ENCODE data around the gene GRAP2. TPM values are rescaled to one million over a fixed set of nuclear protein-coding genes. Genes with fewer than 3 reads are reported as not detected.
"Not testable (repeated sequence)": the region's sequence is repeated elsewhere in the genome, so short reads cannot be mapped to it uniquely, and the experiment has no call there.

Gene GRAP2
- total and polyA plus RNA-seq, 2 of the 4 experiments (the other 2 are of a cell fraction) = not detected

DNA sequence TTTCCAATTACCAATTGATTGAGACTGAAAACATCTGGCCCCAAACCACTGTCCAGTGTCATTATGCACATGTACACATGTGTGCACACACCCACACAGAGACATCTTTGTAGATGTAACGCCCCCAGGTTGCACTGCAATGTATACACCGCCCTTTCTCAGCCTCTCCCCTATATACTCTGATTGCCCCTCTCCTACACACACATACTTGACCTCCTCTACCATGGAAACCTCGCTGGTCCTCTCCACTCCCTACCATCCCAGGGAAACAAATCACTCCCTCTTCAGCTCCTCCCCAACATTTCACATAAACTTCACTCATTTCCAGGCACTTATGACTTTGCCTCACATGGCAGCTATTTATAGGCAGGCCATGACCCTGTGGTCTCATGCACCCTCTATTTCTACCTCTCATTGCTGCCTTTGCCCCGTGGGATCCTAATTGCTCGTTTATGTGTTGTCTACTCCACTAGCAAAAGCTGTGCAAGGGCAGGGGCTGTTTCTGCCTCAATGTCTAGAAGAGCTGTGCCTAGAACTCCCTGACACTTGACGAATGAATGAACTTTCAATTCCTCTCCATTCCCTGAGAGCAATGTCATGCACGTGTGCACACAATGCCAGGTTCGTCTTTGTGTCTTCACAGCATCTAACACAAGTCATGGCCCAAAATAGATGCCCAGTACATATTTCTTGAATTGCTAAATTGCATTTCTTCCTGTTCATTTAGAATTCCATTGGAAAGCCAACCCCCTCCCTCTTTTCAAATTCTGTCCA is 49.3 kb downstream of the GRAP2 start (continued):
- TF ChIP-seq MXI1 (IDR thresholded peaks at IDR 0.05; ENCODE audit: borderline replicate concordance, low read depth, low read length) = no peak
- TF ChIP-seq, protein P1, sequence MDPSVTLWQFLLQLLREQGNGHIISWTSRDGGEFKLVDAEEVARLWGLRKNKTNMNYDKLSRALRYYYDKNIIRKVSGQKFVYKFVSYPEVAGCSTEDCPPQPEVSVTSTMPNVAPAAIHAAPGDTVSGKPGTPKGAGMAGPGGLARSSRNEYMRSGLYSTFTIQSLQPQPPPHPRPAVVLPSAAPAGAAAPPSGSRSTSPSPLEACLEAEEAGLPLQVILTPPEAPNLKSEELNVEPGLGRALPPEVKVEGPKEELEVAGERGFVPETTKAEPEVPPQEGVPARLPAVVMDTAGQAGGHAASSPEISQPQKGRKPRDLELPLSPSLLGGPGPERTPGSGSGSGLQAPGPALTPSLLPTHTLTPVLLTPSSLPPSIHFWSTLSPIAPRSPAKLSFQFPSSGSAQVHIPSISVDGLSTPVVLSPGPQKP (IDR thresholded peaks at IDR 0.05; ENCODE audit: borderline replicate concordance, low read depth, low read length) = no peak
- TF ChIP-seq RAD21 (IDR thresholded peaks at IDR 0.05; ENCODE audit: low read length) = no peak
- no peak for TF ChIP-seq POLR2A (IDR thresholded peaks at IDR 0.05; ENCODE audit: low read depth, low read length)

DNA sequence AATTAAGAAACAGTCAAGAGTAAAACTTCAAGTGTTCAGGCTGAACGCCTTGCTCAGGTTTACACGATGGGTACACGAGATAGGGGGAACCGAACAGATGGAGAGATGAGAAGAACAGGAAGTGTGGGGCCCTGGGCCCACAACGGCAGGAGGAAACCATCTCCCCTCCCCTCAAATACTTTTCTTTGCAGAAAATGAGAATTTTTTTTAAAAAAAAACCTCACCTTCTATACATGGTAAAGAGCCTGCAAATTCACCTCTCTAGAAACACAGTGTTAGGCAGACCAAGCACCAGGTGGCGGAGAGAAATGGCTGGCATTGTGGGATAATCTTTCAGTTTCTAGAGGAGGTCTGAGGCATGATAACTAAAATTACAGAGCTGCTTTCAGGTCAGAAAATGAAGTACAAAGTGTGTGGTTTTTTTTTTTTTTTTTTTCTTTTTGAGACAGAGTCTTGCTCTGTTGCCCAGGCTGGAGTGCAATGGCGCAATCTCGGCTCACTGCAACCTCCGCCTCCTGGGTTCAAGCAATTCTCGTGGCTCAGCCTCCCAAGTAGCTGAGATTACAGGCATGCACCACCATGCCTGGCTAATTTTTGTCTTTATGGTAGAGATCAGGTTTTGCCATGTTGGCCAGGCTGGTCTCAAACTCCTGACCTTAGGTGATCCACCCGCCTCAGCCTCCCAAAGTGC is 50.9 kb downstream of the GRAP2 start:
- H2BK5ac ChIP-seq (ENCODE audit: low read depth, low read length, poor library complexity, severe bottlenecking); H2BK20ac ChIP-seq (ENCODE audit: low read depth, low read length); H3K4ac ChIP-seq (ENCODE audit: low read depth, low read length); H3K18ac ChIP-seq (ENCODE audit: low read depth, low read length); DNase-seq; in situ Hi-C loops (cut with MboI; ENCODE audit: low sequenced_read_pairs); H2AK9ac ChIP-seq (replicated peaks; ENCODE audit: low read depth, low read length, poor library complexity); CTCF ChIA-PET; H3K4me2 ChIP-seq (ENCODE audit: low read depth, low read length); H4K20me1 ChIP-seq (ENCODE audit: insufficient read depth, low read length); H3K4me3 ChIP-seq (ENCODE audit: insufficient read depth, low read depth, low read length); H3K14ac ChIP-seq (replicated peaks; ENCODE audit: low read depth, low read length); H2AK5ac ChIP-seq (ENCODE audit: low read depth, low read length); H3K36me3 ChIP-seq (ENCODE audit: control insufficient read depth, insufficient read depth, low read length); H3K27ac ChIP-seq (ENCODE audit: insufficient read depth, low read length); dilution Hi-C loops (cut with HindIII; ENCODE audit: low sequenced_read_pairs, unreplicated experiment); H4K91ac ChIP-seq (ENCODE audit: insufficient read depth, low read depth, low read length); POLR2A ChIA-PET (ENCODE audit: unreplicated experiment); H3K9me1 ChIP-seq (ENCODE audit: insufficient read depth, low read length); H2BK120ac ChIP-seq (ENCODE audit: low read depth, low read length); H3K23ac ChIP-seq (ENCODE audit: low read depth, low read length); H3K56ac ChIP-seq (ENCODE audit: extremely low read depth, insufficient read depth, low read length); H3K79me1 ChIP-seq (ENCODE audit: low read depth in 1 of 2, low read length in 2 of 2); intact Hi-C loops (cut with micrococcal nuclease); H4K5ac ChIP-seq (ENCODE audit: low read depth, low read length); H2AFZ ChIP-seq (replicated peaks; ENCODE audit: low read length, poor library complexity); H2BK15ac ChIP-seq (ENCODE audit: low read depth, low read length); H3K4me1 ChIP-seq (ENCODE audit: control insufficient read depth, insufficient read depth, low read length); H3K9me3 ChIP-seq (ENCODE audit: control insufficient read depth, insufficient read depth, low read length); H3K9ac ChIP-seq (ENCODE audit: low read depth, low read length); H4K8ac ChIP-seq (ENCODE audit: low read depth in 2 of 2, low read length in 2 of 2); ATAC-seq (ENCODE audit: low read depth); BruUV-seq (replicated peaks): not testable (repeated sequence)
- H3K27me3 ChIP-seq (ENCODE audit: control insufficient read depth, insufficient read depth, low read length) = peaks cover 45% of the 10 kb centered on the region
- no CpG with 5 or more reads among the region's 11 CpGs for WGBS, 2 experiments (ENCODE audit: extremely low coverage in 2 of 2, insufficient read length in 1 of 2)
